Germinal center (tissue), 1 donor: ENCODE measurements around the gene PSME3.
A peak's percentile ranks its signal among the peaks of the same experiment; 100 is the strongest.

Source experiments
- DNase-seq: peaks from one replicate; pipeline ENCODE4 v3.0.0; 2012; ENCODE audit warnings: mixed read lengths, low spot score

PSME3 gene

DNA sequence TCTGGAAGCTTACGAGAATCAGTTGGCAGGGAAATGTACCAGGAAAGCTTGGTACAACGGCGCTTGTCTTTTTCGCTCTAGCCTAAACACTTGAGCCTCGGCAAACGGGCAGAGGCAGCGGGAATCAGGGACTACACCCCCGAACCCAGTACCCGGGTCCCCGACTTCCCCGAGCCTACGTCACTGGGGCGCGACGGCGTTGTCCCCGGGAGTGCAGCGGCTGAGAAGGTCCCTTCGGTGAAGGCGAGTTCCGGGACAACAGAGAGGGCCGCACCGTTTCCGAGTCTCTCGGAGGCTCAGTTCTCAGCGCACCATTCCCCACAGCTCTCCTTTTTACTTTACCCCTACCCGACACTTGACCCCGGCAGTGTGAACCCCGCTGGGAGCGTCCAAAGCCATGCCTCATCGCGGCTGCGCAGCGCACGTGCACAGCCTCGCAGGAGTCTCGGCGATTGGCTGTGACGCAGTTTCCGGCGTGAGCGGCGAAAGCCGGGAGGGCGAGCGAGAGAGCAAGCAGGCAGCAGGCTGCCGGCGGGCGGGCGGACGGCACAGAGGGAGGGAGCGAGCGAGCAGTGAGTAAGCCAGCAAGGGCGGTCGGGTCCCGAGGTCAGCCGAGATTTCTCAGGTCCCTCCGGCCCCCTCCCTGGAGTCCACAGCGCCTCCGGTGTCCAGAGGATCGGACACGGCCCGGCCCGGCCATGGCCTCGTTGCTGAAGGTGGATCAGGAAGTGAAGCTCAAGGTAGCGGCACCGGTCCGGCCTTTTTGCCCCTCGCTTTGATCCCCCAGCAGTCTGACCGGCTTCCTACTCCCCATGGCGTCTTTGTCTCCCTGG, at the start of gene PSME3:
PSME3 (plus strand) TSS at position 464 of the 833 bp plus-strand sequence; CDS start at position 699, 235 bp downstream.
- DNase-seq: peak; percentile 91

DNA sequence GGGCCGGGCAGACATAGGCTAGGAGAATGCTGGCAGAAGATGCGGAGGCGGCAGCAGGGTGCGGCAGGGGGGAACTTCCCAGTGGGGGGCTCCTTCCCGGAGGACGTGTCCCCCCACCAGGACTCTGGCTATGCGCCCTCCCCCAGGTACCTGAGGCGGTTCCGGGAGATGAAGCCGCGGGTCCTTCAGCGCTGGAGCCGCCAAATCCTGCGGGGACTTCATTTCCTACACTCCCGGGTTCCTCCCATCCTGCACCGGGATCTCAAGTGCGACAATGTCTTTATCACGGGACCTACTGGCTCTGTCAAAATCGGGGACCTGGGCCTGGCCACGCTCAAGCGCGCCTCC, 49.4 kb upstream of the PSME3 start:
- no peak for DNase-seq

DNA sequence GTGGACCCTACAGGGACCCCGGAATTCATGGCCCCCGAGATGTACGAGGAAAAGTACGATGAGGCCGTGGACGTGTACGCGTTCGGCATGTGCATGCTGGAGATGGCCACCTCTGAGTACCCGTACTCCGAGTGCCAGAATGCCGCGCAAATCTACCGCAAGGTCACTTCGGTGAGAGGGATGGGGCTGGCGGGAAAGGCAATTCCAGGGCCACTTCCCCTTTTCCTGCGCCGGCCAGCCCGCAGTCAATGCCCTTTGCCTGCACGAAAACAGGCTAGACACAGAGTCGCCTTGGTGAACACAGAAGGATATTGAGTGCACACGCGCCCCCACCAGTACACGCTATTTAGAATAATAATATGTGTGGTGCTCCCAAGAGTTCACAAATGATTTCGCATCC, 48.8 kb upstream of the PSME3 start:
- DNase-seq: no peak

GRCh38 chr17:42784811-42785592, 48.2 kb upstream of the PSME3 start:
- no peak for DNase-seq

GRCh38 chr17:42787266-42787665, 45.9 kb upstream of the PSME3 start:
- DNase-seq: no peak

GRCh38 chr17:42791948-42792347, 41.2 kb upstream of the PSME3 start:
- no peak for DNase-seq

DNA sequence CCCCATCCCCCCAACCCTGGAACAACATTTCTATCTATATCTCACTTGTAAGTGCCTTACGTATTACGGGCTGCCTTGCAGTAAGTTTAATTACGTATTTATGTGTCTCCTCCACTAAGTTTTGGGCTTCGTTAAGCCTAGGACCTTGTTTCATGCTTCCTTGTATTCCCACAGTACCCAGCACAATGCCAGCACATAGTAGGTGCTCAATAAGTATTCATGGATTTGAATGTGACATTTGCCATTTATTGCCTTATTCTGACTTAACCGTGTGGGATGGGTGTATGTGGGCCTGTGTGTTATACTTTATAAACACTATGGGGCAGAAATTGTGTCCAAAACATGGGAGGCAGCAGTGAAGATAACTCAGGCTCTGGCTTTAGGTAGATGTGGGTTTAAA, 40.7 kb upstream of the PSME3 start:
- DNase-seq: no peak

GRCh38 chr17:42795061-42795460, 38.1 kb upstream of the PSME3 start:
- no peak for DNase-seq

DNA sequence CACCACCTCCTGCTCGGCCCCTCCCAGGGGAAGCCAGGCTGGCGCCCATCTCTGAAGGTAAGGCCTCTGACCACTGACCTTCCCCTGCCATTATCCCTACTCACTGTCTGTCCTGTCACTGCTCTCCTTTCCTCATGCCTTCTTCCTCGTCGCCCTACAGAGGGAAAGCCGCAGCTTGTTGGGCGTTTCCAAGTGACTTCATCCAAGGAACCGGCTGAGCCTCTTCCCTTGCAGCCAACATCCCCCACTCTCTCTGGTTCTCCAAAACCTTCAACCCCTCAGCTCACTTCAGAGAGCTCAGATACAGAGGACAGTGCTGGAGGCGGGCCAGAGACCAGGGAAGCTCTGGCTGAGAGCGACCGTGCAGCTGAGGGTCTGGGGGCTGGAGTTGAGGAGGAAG, 37.7 kb upstream of the PSME3 start:
- DNase-seq: no peak

GRCh38 chr17:42796066-42796758, 37.0 kb upstream of the PSME3 start:
- no peak for DNase-seq

DNA sequence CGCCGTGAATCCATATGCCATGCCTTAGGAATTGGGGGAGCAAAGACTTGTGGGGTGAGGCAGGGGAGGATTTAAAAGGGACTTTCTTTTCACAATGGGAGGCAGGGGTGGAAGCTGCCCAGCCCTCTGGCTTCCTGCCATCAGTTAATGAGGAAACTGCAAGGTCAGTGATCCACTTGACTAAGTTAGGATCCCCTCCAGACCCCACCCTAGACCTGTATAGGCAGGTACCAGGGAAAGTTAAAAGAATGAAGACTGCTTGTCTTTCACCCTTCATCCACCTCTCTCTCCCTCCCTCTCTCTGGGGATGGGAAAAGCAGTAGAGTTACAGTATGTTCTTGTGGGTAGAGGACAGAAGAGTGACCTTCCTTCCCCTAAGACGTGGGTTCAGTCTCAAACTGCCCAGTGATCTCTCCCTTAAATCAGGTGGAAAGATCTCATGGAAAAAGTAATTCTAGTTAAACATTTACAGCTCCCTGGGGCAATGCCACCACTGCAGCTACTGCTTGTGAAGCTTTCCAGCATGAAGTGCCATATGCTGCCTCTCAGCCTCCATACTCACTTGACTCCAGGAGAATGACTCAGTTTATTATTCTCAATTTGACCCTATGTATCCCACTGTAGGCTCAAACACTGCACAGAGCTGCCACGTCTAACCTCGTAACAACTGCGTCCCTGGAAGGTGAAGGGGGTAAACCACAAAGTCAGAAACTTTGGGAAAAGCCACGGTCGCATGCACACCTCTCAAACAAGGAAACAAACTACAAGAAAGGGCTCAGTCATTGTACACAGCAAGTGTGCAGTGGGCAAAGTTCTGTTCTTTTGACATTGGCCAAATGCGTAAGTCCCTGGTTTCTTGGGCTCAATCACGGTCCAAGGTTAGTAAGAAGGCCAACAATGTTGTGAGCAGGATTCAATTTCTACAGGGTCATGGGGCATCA, 35.9 kb upstream of the PSME3 start:
- DNase-seq: no peak

DNA sequence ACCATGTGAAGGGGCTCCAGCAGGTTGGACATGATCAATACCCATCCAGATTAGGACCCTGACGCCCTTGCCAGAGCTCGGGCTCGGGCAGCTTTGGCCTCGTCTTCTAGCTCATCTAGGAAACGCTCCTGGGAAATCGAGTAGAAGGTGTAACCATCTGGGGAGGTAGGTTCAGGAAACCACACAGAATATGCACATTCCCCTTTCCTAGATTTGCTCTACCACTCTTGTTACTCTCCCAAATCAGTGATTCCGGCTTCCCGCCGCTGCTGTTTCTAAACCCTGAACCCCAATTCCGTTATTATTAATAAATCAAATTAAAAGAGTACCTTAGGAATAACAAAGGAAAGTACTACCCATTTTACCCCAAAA, 35.2 kb upstream of the PSME3 start:
- no peak for DNase-seq

DNA sequence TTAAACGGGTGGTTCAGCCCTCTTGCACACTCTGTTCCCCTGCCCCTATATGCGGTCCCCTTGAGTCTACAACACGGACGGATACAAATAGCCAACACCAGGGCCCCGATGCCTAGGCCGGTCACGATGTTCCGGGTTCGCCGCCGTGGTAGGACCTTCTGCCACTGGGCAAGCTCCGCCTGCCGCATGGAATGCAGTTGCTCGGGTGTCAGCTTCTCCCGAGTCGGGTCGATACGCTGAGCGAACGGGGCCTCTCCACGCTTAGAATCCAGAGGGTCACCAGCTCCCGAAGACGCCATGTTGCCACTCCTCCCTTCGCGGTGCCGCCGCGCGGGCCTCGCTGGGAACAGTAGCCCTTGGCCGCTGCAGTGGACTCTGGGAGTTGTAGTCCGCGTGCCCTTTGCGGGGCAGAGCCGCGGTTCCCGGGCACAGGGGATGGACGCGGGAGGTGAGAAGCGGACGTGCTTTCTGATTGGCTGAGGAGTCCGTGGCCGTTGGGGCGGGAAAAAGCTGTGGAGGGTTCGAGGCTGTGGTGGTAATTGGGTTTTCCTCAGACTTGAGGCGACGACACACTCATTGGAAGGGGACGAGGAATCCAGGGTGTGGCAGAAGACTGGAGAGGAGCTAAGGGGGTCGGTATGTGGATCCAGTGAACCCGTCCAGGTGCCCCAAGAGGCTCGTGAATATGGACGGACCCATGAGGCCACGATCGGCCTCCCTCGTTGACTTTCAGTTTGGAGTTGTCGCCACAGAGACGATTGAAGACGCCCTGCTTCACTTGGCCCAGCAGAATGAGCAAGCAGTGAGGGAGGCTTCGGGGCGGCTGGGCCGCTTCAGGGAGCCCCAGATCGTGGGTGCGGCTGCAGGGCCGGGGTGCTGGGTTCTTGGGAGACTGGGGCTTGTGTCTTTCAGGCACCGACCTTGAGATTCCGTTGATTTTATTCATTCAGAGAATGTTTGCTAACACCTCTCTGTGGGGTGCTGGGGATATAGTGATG, 34.5 kb upstream of the PSME3 start, which contains the start of the genes CNTD1 and COA3:
CNTD1 (plus strand) TSS at position 479 of the 998 bp plus-strand sequence; CDS start at position 686, 207 bp downstream.
COA3 (minus strand) TSS at position 322 of the 998 bp plus-strand sequence; CDS start at position 299, 23 bp downstream.
- peak; percentile 79 for DNase-seq

- DNase-seq: no peak
Observed at GRCh38 chr17:42803074-42803883, 29.9 kb upstream of the PSME3 start.

- no peak for DNase-seq
Observed at GRCh38 chr17:42804918-42805367, 28.3 kb upstream of the PSME3 start.

GRCh38 chr17:42806249-42806648, 26.9 kb upstream of the PSME3 start:
- DNase-seq: no peak

- no peak for DNase-seq
Observed at GRCh38 chr17:42809250-42809649, 23.9 kb upstream of the PSME3 start.

DNA sequence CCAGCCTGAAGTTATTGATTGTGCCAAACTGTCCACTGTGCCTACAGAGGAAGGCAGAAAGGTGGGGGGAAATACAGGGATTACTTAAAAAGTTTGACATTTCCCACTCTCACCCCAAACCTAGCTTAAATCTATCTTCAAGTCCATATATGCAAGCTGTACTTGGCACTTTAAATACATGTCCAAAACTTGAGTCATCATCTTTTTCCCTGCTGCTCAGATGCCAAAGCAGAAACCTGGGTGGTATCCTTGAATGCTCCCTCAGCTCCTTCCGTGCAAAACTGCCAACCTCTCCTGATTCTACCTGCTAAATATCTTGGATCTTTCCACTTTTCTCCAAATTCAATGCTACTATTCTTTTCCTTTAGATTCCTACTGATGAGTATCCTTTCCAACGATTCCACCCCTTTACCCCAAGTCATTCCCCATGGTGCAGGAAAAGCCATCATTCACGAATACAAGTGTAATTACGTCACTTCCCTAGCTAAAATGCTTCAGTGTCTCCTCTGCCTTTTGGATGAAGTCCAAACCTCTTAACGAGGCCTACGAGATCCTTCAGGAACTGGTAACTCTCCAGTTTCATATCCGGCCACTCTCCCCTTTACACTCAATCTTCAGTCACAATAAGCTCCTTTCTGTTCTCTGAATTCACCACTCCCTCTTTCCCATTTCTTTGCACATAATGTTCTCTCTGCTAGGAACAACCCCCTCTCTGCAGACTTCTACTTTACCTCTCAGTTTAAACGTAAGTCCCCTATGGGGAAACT, 18.4 kb upstream of the PSME3 start:
- DNase-seq: no peak
